Activated CD8-positive, alpha-beta memory T cell treated with anti-CD3 and anti-CD28 coated beads, Interleukin-2, amount 50 U/mL, for 24 hours (primary cell): Measurements from ENCODE around the gene RUFY4.
"Not testable (repeated sequence)": the region's sequence is repeated elsewhere in the genome, so short reads cannot be mapped to it uniquely, and the experiment has no call there.

ENCODE experiments used
- DNase-seq: peaks from one replicate; pipeline ENCODE4 v3.0.0-alpha.2; 2020; ENCODE audit errors: extremely low read depth

The RUFY4 gene

DNA sequence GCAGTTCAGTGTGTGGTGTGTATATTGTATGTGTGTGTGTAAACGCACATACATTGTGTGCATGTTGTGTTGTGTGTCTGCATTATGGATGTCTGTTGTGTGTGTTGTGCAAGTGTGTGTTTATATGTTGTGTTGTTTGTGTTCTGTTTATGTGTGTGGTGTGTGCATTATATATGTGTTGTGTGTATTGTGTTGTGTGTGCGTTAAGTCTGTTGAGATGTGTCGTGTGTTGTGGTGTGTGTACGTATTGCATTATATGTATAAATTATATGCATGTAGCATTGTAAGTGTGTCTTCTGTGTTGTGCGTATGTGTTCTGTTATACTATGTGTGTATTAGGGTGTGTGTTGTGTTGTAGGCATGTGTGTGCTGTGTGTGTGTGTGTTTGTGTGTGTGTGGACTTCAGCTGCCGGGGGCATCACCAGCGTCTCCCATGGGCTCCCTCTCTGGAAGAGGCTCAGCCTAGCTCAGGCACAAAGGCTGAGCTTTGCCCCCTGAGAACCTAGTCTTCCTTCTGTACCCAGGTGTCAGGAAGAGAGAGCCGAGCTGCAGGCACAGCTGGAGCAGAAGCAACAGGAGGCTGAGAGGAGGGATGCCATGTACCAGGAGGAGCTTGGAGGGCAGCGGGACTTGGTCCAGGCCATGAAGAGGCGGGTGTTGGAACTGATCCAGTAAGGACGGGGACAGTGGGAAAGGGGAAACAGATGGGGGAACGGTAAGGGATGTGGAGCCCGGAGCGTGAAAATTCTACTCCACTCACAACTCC lies 13.7 kb downstream of the RUFY4 start:
- no peak for DNase-seq

DNA sequence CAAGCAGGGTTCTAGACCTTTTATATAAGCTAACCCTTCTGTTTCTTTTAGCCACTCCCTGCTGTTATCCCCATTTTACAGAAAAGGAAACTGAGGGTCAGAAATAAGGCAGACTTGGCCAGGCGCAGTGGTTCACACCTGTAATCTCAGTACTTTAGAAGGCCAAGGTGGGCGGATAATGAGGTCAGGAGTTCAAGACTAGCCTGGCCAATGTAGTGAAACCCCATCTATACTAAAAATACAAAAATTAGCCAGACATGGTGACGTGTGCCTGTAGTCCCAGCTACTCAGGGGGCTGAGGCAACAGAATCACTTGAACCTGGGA lies 14.3 kb downstream of the RUFY4 start:
- no peak for DNase-seq

DNA sequence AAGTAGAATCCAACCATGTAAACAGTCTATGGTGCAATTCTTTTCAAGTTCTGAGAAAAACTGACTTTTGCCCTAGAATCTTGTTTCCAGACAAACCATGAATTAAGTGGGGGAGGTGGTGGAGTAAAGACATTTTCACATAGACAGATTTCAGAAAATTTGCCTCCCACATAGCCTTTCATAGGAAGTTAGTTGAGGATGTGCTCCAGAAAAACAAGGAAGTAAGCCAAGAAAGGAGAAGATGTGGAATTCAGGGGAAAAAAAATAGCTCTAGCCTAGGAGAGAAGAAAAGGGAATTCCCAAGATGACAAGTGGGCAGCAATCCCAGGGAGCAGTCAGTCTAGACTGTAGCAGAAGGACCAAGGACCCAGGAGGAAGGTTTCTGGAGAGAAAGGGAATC lies 17.4 kb downstream of the RUFY4 start:
- no peak for DNase-seq

DNA sequence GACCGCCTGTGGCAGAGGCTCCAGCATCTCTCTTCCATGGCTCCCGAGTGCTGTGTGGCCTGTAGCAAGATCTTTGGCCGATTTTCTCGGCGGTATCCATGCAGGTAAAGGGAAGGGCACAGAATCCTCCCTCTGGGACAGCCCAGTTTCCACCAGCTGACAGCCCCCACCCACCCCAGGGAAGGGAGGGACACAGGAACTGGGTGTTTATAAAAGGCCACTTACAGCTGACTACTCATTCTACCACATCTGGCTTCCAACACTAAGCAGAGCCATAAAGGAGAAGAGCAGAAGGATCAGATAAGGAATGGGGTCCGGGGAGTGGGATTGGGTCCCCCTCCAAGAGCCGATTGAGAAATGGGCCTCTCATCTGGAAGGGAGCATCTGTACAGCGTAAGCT lies 20.2 kb downstream of the RUFY4 start:
- no peak for DNase-seq

DNA sequence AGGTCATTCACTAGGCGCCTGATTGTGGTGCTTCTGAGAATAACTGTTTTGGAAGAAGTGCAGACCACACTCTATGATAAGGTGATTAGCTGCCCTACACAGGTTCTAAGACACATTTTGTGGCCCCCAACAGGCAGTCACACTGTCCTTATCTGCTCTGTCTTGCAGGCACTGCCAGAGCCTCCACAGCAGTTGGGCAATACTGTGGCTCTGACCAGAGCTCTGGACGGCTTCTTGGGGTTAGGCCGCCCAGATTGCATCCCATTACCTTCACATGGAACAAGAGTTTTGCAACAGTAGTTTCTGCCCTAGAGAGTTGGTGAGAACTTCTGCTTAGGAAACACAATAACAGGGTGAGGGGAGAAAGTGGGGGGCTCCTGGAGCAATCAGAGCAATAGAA lies 22.7 kb downstream of the RUFY4 start:
- DNase-seq = no peak

DNA sequence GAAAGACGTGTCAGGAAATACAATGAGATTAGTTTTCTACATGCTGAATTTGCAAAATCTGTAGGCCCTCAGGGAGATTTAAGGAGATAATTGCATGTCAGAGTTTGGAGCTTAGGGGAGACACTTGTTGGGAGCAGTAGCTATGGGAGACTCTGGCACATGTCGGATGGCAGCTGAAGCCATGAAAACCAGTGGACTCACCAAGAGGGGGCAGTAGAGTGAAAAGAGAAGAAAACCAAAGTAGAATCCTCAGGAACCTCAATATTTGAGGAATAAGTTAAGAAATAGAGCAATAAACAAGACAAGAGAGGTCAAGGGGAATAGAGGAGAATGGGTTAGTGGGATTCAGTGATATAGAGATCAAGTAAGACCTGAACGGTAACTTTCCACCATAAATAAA lies 24.8 kb downstream of the RUFY4 start:
- DNase-seq = no peak

DNA sequence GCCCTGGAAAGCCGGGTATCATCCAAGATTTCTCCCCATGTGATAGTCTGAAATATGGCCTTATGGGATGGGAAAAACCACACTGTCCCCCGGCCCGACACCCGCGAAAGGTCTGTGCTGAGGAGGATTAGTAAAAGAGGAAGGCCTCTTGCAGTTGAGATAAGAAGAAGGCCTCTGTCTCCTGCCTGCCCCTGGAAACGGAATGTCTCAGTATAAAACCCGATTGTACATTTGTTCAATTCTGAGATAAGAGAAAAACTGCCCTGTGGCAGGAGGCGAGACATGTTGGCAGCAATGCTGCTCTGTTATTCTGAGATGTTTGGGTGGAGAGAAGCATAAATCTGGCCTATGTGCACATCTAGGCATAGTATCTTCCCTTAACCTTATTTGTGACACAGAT lies 26.8 kb downstream of the RUFY4 start:
- DNase-seq = no peak

DNA sequence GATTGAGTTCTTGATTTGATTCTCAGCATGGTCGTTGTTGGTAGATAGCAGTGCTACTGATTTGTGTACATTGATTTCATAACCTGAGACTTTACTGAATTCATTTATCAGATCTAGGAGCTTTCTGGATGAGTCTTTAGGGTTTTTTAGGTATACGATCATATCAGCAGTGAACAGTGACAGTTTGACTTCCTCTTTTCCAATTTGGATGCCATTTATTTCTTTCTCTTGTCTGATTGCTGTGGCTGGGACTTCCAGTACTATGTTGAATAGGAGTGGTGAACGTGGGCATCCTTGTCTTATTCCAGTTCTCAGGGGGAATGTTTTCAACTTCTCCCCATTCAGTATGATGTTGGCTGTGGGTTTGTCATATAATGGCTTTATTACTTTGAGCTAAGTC lies 28.9 kb downstream of the RUFY4 start:
- DNase-seq = no peak

DNA sequence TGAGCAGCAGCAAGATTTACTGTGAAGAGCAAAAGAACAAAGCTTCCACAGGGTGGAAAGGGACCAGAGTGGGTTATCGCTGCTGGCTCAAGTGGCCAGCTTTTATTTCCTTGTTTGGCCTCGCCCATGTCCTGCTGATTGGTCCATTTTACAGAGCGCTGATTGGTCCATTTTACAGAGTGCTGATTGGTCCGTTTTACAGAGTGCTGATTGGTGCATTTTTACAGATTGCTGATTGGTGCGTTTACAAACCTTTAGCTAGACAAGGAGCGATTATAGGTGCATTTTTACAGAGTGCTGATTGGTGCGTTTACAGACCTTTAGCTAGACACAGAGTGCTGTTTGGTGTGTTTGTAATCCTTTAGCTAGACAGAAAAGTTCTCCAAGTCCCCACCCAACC lies 39.8 kb downstream of the RUFY4 start:
- not testable (repeated sequence) for DNase-seq

DNA sequence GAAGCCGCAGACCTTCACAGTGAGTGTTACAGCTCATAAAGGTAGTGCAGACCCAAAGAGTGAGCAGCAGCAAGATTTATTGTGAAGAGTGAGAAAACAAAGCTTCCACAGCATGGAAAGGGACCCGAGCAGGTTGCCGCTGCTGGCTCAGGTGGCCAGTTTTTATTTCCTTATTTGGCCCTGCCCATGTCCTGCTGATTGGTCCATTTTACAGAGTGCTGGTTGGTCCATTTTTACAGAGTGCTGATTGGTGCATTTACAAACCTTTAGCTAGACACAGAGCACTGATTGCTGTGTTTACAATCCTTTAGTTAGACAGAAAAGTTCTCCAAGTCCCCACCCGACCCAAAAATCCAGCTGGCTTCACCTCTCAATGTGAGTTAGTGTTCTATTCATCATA lies 52.7 kb downstream of the RUFY4 start:
- not testable (repeated sequence) for DNase-seq

DNA sequence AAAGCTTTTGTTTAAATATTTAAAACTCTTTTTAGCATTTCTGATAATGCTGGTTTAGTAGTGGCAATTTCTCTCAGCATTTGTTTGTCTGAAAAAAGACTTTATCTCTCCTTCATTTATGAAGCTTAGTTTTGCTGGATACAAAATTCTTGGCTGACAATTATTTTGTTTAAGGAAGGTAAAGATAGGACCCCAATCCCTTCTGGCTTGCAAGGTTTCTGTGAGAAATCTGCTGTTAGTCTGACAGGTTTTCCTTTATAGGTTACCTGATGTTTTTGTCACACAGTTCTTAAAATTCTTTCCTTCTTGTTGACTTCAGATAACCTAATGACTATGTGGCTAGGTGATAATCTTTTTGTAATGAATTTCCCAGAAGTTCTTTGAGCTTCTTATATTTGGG lies 53.2 kb downstream of the RUFY4 start:
- not testable (repeated sequence) for DNase-seq

DNA sequence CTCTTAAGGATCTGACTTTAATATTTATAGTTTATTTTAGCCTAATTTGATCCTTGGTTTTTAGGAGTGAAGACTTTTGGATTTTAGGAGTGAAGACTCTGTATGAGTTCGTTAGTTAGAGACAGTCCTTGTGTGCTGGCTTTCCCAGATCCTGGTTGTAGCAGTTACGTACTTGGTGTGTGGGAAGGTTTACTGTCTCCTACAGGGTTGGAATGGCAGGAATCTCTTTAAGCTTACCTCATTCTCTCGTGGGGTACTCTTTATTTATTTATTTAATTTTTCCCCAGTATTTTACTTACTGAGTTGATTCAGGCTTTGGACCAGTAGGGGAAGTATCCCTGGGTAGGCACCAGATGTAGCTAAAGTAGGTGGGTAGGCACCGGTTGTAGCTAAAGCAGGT lies 54.9 kb downstream of the RUFY4 start:
- DNase-seq = no peak

DNA sequence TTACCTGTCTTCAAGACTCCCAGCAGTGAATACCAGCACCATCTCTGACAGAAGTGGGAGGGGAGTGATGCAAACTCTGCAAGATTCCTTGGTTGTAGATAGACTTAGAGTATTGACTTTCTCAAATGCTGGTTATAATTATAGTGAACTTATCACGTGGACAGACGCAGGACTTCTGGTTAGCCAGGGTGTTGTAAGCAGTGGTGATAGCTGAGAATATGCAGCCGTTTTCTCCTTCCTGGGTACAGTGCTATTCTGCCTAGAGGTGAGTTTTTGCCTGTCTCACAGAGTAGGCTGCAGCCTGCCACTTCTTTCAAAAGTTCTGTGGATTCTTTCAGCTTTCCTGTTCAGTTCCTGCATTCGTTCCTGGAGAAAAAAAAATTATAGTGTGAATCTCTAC lies 56.0 kb downstream of the RUFY4 start:
- DNase-seq = no peak

DNA sequence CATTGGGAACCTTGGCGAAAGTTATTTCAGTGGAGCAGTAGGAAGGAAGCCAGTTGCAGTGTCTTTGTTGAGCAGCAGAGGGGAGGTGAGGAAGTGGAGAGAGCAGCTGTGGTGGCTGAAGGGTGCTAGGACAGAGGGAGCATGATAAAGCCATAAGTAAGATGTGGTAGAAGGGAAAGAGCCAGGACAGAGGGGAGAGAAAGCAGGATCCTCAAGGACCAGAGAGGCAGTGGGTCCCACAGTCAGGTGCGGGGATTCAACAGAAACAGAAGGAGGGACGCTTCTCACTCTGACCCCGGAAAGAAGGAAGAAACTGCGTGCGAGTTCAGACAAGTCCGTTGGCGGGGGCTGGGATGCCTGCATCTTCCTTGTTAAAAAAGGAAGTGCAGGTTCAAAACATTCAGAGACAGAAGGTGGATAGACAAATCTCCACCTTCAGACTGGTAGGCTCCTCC lies 56.6 kb downstream of the RUFY4 start, which contains the start of gene CXCR2:
CXCR2 (plus strand) TSS at position 403 of the 455 bp plus-strand sequence. CDS start 8,774 bp downstream, outside the sequence.
- no peak for DNase-seq

DNA sequence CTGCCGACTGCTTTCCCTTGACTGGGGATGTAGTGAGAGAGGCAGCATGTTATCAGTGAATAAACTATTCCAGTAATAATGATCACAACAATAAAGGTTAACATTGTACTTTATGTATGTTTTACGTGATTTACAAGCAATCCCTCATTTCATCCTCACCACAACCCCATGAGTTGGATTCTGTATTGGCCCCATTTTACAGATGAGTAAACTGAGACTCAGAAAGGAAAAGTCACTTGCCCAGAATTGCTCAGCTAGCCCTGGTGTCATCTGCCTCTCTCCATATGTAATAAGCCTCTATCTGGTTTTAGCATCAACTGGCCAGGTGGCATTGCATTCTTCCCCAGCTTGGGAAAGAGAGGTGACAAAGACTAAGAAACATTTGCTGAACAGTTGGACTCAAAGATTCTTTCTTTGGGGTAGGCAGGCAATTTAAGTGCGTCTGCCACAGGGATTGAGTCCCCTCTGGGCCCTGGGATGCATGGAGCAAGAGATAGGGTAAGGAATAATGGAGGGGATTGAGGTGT lies 58.9 kb downstream of the RUFY4 start:
- no peak for DNase-seq

DNA sequence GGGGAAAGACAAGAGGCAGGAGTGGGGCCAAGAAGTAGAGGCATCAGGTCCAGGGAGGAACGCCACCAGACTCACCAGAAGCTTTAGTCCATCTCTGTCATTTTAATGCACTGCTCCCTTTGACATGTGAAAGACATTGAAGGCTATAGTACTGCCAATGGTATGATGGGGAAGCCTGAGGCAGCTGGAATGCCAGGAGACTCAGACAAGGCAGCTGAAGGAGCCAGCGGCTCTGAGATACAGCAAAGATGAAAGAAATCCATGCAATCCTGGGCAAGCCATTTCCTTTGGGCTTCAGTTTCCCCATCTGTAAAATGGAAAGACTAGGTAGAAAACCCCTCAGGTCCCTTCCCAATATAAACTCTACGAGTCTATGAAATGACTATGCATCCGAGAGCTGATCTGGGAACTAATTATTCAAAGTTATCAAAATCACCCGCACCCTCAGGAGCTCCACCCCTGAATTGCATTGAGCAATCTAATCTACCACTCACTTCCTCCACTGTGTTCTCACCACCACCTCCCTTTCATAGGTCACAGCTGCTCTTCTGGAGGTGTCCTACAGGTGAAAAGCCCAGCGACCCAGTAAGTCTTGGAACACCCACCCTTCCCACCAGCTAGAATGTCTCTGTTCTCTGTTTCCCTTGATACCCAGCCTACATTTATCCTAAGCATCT lies 59.9 kb downstream of the RUFY4 start:
- DNase-seq = no peak

DNA sequence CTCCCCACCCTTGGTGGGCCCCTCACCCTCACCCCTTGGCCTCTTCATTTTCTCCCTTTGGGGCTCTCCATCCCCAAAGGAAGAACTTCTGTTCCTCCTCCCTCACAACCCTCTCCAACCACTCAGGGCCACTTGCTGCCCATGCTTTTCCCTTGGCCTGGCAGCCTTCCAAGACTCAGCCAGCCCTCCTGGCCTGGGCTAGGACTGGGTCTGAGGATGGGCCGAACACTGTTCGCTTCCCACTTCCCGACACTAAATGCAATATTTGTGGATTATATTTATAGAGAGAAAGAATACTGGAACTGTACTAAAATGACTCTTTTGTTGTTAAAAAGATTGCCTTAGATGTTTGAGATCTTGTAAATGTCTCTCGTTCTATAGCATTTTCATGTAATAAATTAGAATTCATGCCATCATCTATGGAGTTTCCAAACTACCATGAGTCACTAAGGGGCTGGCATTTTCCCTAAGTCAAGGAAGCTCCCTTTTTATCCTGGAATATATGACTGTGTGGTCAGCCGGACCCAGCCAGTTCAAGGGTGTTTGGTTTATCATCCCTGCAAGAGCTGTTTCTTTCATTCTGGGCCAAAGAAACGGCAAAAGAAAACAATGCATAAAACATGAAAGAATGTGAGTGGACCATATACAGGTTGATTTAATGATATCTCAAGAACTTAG lies 60.5 kb downstream of the RUFY4 start:
- DNase-seq = no peak

DNA sequence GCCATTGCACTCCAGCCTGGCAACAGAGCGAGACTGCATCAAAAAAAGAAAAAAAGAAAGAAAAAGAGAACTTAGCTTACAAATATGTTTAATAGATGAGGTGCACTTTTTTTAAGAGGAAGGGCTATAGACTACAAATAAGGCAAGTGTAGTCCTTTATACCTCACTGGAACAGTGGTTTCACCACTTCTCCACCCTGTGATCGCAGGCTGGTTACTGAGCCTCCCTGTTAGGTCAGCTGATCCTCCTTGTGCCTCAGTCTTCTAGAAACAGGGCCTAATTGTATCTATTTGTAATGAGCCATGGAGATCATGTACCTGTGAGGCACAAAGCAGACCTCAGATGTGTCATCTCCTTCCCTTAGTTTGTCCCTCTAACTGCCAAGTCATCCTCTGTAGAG lies 61.3 kb downstream of the RUFY4 start:
- no peak for DNase-seq

DNA sequence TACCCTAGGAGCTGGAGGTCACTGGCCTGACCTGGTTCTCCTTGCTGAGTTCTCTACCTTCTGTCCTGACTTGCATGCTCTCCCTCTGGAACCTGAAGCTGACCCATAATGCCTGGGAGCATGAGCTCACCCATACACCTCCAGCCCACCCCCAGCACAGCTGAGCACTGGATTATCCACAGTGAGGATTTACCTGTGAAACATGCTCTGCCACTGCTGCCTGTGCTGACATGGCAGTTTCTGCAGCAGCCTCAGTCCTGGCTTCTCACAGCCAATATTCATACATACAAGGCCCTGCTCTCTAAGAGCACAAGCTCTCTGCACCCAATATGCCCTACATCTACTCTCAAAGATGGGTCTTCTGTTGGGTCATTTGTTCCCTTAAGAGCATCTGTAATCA lies 61.8 kb downstream of the RUFY4 start:
- no peak for DNase-seq

DNA sequence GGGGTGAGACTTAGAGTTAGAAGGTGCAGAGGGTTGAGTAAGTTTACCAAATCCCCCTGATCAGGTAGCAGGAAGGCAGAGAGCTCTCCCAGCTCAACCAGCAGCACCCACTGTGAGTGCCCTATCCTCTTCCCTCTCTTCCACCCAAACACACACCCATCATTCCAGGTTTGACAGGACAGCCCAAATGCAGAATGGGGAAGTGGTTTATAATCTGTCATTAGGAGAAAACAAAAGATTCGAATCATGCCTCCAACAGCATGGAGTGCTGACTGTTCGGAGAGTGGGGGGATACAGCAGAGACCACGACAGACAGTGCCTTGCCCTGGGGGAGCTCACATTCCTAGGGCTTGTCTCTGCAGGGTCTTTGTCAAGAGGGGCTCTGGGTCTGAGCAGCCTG lies 68.5 kb downstream of the RUFY4 start:
- no peak for DNase-seq

DNA sequence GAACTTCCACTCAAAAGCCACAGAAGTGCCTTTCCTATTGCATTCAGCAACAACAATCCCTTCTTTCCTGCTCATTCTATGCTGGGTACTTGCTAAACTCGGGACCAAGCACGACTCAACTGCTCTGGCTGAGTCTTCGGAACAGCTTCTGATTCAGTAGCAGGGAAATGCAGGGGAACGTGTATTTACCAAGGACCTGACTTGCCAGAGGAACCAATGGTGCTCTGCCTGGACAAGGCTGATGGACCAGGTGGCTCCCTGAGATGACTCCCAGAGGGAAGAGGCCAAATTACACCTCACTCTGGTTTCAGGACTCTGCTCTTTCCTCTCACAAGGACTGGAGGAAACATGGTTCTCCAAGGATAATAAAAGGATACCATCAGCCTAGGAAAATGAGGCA lies 69.0 kb downstream of the RUFY4 start:
- no peak for DNase-seq
